ENCODE data around the gene SLC51B. TPM values are rescaled to one million over a fixed set of nuclear protein-coding genes. Genes with fewer than 3 reads are reported as not detected.

SLC51B gene
- total and polyA plus RNA-seq, 2 of the 4 experiments (the other 2 are of a cell fraction) = not detected

DNA sequence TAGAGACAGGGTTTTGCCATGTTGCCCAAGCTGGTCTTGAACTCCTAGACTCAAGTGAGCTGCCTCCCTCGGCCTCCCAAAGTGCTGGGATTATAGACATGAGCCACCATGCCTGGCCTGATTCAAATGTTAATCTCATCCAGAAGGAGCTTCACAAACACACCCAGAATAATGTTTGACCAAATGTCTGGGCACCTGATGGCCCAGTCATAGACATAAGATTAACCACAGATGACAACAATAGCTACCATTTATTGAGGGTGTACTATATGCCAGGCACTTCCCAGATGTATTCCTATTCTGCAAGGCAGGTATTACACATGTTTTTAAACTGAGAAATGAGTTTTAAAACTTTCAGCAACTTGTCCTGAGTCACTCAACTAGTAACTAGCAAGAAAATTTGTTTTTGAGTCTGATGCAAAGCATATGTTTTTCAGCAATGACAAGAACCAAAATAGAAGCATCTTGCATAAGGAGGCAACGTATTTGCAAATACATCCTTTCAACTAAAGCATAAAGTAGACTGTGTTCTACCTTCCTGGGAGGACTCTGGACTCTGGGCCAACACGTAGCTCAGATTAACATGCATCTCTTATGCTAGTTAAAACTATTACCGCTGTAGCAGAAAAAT, 47.3 kb upstream of the SLC51B start:
- POLR2A ChIA-PET (ENCODE audit: unreplicated experiment) = no interaction called here
- H3K4me3 ChIP-seq (ENCODE audit: insufficient read depth, low read depth, low read length) = no peak overlapping the region
- no peak overlapping the region for H3K27ac ChIP-seq (ENCODE audit: insufficient read depth, low read length)
- H2AK5ac ChIP-seq (ENCODE audit: low read depth, low read length) = no peak overlapping the region
- dilution Hi-C loops (cut with HindIII; ENCODE audit: low sequenced_read_pairs, unreplicated experiment) = no loop called here
- no peak overlapping the region for H2BK120ac ChIP-seq (ENCODE audit: low read depth, low read length)
- H2BK15ac ChIP-seq (ENCODE audit: low read depth, low read length) = no peak overlapping the region
- no peak overlapping the region for H3K18ac ChIP-seq (ENCODE audit: low read depth, low read length)
- ATAC-seq (ENCODE audit: low read depth) (no peak), DNase-seq (no peak)
- no peak overlapping the region for H4K5ac ChIP-seq (ENCODE audit: low read depth, low read length)
- H3K23ac ChIP-seq (ENCODE audit: low read depth, low read length) = no peak overlapping the region
- H4K91ac ChIP-seq (ENCODE audit: insufficient read depth, low read depth, low read length) = no peak overlapping the region
- H3K14ac ChIP-seq (replicated peaks; ENCODE audit: low read depth, low read length) = no peak overlapping the region
- H2BK20ac ChIP-seq (ENCODE audit: low read depth, low read length) = no peak overlapping the region
- in situ Hi-C loops (cut with MboI; ENCODE audit: low sequenced_read_pairs) = no loop called here
- no peak for TF ChIP-seq USF2 (IDR thresholded peaks at IDR 0.05; ENCODE audit: low read depth, low read length)
- TF ChIP-seq FOS (IDR thresholded peaks at IDR 0.05; ENCODE audit: low read depth, low read length) = no peak
- TF ChIP-seq CHD1 (IDR thresholded peaks at IDR 0.05; ENCODE audit: low read depth, low read length) = no peak
- TF ChIP-seq CEBPB (IDR thresholded peaks at IDR 0.05; ENCODE audit: low read depth, low read length) = no peak
- TF ChIP-seq, protein P1, sequence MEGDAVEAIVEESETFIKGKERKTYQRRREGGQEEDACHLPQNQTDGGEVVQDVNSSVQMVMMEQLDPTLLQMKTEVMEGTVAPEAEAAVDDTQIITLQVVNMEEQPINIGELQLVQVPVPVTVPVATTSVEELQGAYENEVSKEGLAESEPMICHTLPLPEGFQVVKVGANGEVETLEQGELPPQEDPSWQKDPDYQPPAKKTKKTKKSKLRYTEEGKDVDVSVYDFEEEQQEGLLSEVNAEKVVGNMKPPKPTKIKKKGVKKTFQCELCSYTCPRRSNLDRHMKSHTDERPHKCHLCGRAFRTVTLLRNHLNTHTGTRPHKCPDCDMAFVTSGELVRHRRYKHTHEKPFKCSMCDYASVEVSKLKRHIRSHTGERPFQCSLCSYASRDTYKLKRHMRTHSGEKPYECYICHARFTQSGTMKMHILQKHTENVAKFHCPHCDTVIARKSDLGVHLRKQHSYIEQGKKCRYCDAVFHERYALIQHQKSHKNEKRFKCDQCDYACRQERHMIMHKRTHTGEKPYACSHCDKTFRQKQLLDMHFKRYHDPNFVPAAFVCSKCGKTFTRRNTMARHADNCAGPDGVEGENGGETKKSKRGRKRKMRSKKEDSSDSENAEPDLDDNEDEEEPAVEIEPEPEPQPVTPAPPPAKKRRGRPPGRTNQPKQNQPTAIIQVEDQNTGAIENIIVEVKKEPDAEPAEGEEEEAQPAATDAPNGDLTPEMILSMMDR (conservative IDR thresholded peaks at IDR 0.05; ENCODE audit: low read depth, low read length) = no peak
- no peak for TF ChIP-seq BHLHE40 (IDR thresholded peaks at IDR 0.05; ENCODE audit: low read depth, low read length)
- CTCF ChIA-PET = interaction anchor here (1.8 kb wide), 1 partner anchor 103 kb away, joined by 4 read pairs; no protein-coding TSS in a partner anchor
- H2AK9ac ChIP-seq (replicated peaks; ENCODE audit: low read depth, low read length, poor library complexity) = no peak overlapping the region
- WGBS, 2 experiments (ENCODE audit: extremely low coverage in 2 of 2, insufficient read length in 1 of 2) = 100% methylated on average over 1 of the region's 4 CpGs; no CpG with 5 or more reads in 1 of the 2 experiments
- no peak overlapping the region for H3K56ac ChIP-seq (ENCODE audit: extremely low read depth, insufficient read depth, low read length)
- intact Hi-C loops (cut with micrococcal nuclease) = no loop called here
- H3K4me2 ChIP-seq (ENCODE audit: low read depth, low read length) = no peak overlapping the region
- H4K8ac ChIP-seq (ENCODE audit: low read depth in 2 of 2, low read length in 2 of 2) = no peak overlapping the region
- H3K4me1 ChIP-seq (ENCODE audit: control insufficient read depth, insufficient read depth, low read length) = no peaks in the 10 kb centered on the region
- H3K27me3 ChIP-seq (ENCODE audit: control insufficient read depth, insufficient read depth, low read length) = no peaks in the 10 kb centered on the region
- H4K20me1 ChIP-seq (ENCODE audit: insufficient read depth, low read length) = no peaks in the 10 kb centered on the region
- peaks cover 5% of the 10 kb centered on the region; the same call in 1 of the 2 replicates for H3K9me1 ChIP-seq (ENCODE audit: insufficient read depth, low read length)
- no peak overlapping the region for H2BK5ac ChIP-seq (ENCODE audit: low read depth, low read length, poor library complexity, severe bottlenecking)
- H3K79me1 ChIP-seq (ENCODE audit: low read depth in 1 of 2, low read length in 2 of 2) = no peaks in the 10 kb centered on the region
- no peaks in the 10 kb centered on the region for H3K9me3 ChIP-seq (ENCODE audit: control insufficient read depth, insufficient read depth, low read length)
- H3K9ac ChIP-seq (ENCODE audit: low read depth, low read length) = no peak overlapping the region
- H3K4ac ChIP-seq (ENCODE audit: low read depth, low read length) = no peak overlapping the region
- no TSS peak for BruUV-seq (replicated peaks)
- H2AFZ ChIP-seq (replicated peaks; ENCODE audit: low read length, poor library complexity) = no peak overlapping the region
- peaks cover 5% of the 10 kb centered on the region for H3K36me3 ChIP-seq (ENCODE audit: control insufficient read depth, insufficient read depth, low read length)

Data from IMR-90 (cell line).